HL-60/S4 treated with retinoic acid at 250 ng/mL for 4 days and 3 days (cell line): ENCODE measurements around the gene INHBB.

Experiments
- in situ Hi-C: fragments of 300-500 bp; cut with MboI; formaldehyde crosslinking; loops from 2 replicates; pipeline ENCODE4 v1.7.0; 2022; ENCODE audit warnings: low sequenced_read_pairs

INHBB gene

DNA sequence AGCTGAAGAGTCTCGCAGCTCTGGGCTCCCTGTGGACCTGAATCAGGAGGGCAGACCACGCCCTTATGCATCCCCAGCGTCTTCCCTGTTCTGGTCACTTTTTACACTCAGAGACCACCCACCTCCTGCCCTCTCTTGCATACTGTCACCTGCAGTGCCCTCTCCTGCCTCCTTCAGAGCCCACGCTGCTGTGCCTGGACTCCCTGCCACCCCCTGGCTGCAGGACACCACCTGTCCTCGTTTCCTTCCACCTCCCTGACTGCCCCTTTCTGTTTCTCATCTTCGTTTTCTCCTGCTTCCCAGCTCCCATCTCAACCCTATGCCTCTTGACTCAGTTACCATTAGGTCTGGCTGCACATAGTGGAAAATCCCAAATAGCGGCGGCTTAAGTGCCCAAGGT is 9.2 kb upstream of the INHBB start:
- in situ Hi-C loops: no loop called here

DNA sequence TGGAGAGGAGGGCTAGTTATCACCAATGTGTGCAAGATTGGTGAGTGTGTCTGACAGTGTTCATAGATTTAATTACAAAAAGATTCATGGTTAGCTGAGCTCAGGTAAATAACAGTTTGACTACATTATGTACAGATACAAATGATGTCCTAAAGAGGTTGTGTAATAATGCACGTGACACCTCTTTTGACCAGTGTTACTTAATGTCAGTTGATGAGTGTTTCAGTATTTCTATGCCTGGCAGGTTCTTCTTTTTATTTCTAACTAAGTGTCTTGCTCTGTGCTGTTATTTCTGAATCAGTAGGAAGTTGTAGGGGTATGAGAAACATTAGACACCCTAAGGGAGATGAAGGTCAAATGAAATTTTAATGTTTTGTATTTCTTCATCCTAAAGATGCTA is 7.9 kb upstream of the INHBB start:
- in situ Hi-C loops: no loop called here

DNA sequence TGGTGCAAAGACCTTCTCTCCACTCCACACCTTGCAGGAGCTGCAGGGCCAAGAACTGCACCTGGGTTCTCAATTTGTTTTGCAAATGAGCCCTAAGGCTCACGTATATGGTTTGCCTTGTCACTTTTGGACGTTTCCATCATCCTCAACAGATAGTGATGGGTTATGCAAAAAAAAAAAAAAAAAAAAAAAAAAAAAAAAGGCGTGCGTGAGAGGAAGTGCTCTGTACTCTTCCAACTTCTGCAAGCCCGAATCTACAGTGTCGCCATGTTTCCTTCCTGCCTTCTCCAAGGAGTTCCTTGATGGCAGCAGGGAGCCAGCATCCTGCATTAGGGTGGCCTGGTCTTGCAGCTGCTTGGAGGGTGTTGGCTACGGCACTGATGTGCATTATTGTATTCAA is 4.0 kb upstream of the INHBB start:
- in situ Hi-C loops: no loop called here

DNA sequence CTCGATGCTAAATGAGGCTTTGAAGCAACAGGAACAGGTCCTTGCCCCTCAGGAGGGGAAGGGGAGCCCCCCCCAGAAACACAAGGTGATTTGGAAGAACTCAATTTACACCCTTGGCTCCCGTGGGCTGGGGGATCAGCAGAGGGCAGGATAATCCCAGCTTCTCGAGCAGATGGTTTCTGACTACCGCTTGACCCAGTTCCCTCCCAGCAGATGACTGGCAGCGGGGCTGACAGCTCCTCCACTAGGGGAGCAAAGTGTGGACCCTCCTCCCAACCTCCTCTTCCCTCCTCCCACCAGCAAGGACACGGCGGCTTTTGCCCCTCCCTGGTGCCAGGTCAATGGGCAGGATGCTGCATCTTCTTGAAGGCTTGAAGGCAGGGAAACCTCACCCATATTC is 3.5 kb upstream of the INHBB start:
- in situ Hi-C loops: no loop called here

DNA sequence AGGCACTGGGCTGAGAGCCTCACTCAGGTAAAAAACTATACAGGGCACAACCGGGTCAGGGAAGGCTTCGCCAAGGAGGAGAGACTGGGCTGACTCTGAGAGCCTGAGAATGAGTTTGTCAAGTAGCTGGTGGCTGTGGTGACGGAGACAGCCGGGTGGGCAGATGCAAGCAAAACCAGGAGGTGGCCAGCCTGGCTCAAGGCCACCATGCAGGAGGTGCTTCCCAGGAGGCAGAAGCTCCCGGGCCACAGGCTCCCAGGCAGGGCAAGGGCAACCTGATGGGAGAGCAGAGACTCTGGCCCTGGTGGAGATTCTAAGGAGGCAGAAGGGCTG is 2.9 kb upstream of the INHBB start:
- in situ Hi-C loops: no loop called here

DNA sequence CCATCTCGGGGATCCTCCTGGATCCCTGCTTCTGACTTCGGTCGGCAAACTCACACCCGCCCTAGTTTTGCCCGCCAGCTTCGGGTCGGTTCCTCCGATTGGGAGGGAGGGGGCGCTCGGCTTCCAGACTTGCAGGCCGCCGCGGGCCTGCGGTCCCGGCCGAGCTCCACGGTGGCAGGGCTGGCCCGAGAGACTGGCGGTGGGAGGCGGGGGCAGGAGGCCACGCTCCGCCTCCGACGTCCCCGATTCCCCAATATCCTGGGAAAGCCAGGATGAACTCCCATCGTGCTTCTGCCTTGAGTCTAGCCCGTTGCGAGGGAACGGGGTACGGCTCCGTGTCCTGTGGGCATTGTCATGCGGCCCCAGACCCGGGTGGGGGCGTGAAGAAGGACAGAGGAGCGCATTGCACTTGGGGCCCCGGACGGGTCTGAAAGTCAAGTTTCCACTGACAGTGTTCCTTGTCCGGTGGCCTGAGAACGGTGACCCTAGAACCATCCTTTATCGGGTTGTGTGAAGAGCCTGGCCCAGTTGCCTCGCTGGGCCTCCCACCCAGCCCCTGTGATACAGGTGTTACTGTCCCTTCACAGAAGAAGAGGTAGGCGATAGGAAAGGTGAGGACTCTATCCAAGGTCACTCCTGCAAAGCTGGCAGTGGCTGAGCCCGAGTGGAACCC is 2.4 kb upstream of the INHBB start:
- in situ Hi-C loops: no loop called here

DNA sequence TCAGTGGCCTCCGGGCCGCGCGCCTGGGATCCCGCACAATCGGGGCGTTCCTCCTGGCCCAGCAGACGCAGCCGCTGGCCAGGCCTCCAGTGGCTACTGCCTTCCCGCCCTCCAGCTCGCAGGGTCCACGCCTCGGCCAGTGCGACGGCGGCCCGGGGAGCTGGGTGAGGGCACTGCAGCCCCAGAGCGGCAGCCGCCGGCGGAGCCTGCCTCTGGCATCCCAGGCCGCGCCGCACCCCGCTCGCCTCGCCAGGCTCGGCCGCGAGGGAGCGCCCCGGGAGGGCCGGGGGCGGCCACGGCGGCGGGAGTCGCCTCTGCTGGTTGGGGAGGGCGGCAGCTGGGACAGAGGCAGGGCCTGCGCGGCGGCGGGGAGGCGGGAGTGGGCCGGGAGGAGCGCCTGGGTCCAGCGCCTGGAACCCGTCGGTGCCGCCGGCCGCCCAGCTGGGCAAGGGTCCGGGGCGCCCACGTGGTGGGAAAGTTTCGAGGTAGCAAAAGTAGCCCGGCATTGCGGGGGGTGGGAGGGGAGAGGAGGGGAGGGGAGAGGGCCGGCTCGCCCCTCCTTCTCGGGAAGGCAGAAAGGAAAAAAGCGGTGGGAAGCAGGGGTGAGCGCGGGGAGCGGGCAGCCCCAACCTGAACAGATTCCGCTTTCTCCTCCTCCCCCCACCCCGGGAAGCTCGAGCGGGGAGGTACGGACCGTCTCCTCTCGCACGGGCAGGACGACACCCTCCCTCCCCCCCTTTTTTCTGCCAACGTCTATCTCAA is 1.5 kb upstream of the INHBB start:
- in situ Hi-C loops: no loop called here

DNA sequence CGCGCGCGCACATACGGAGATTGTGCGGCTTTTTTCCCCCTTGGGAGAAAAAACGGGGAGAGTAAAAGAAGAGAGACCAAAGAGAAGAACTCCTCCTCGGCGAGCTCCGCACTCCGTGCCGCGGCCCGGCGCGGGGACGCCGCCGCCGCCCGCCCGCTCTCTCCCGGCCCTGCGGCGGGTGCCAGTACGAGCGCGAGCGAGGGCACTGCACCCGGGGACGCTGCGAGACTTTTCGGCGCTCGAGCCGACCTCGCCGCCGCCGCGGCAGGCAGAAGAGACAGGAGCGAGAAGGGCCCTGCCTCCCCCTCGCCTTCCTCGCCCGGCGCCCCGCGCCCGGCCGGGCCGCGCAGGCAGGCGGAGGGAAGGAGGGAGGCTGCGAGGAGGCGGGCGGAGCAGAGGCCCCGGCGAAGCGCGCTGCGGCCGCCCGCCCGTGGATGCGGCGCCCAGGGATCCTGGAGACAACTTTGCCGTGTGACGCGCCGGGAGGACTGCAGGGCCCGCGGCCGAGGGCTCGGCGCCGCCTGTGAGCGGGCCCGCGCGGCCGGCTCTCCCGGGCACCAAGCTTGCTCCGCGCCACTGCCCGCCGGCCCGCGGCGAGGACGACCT is 857 bp upstream of the INHBB start:
- in situ Hi-C loops: no loop called here

DNA sequence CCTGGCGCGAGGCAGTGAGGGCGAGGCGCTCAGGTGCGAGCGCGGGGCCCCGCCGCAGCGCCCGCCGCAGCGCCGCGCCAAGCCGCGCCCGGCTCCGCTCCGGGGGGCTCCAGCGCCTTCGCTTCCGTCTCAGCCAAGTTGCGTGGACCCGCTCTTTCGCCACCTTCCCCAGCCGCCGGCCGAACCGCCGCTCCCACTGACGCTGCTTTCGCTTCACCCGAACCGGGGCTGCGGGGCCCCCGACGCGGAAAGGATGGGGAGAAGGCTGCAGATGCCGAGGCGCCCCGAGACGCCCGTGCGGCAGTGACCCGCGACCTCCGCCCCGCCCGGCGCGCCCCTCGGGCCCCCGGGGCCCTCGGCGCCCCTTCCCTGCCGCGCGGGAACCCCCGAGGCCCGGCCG is 328 bp upstream of the INHBB start:
- in situ Hi-C loops: no loop called here

DNA sequence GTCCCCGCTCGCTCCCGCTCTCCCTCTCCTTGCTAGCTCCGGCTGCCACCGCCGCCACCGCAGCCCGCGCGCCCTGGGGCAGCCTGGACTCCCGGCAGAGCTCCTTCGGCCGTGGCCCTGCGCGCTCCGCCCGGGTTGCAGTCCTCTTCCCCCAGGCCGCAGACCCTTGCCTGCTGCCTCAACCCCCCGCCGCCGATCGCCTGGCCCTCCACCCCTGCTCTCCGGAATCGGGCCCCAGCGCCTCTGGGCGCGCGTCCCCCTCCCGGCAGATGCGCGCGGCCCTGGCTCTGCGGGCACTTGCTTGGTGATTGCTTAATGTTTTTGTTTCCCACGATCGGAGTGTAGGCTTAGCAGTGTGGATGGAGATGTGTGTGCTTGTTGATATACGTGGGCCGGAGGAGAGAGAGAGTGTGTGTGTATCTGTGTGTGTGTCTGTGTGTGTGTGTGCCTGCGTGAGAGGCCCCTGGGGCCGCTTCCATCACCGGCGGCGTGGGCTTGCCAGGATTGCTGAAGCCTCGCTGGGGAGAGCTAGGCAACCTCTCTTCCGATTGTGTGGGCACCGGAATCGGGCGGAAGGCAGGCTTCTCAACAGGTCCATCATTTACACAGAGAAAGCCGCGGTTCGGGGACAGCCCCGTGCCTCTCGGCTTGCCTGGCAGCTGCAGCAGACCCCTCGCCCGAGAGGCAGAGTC is 877 bp downstream of the INHBB start:
- in situ Hi-C loops: no loop called here

DNA sequence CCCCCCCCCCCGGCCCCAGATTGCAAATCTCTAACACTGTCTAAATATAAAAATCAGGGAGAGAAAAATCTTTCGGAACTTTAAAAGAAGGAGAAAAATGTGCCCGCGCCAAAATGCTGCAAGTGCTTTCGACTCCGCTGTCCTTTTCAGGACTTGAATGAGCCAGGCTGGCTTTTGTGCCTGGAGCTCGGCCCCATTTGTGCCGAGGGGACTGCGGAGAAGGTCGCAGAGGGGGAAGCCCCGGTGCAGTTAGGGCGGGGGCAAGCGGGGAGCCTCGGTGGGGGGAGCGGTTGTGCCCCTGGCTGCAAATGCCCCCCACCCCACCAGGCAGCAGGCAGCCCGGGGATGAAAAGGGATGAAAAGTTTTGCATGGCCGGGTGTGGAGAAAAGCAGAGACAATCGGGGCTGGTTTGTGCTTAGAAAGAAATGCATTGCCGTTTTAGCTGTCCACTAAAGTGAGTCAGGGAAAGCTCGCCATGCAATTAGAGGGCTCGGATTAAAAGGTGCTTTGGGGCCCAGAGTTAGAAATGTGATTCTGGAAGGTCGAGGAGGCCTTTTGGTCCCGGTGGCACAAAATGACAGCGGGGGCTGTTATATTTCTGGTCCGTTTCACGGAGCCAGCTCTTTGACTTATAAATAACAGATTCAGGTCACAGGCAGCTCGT is 1.6 kb downstream of the INHBB start:
- in situ Hi-C loops: no loop called here

DNA sequence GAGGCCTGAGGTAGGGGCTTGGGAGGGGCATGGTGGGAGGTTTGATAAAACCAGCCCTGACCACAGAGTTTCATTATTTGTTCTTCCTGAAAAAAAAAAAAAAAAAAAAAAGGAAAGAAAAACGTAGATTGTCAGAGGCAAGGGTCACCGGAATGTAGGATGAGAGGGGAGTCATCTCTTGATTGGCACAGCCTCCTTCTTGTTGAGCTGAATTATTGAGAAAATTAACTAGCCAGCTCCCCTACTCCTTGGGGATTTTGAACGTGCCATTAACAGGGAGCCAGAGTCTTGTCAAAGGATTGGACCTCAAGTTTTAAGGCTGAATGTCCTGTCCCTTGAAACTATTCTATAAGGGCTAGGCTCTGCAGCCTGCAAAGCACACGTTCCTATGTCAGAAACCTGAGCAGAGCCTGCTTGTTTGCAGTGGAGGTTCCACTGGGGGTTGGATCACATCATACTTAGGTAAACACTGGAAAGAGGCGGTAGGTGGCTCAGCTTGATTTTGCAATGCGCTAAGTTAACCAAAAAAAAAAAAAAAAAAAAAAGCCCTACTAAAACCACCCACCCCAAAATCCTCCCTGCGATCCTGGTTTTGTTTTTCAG is 2.3 kb downstream of the INHBB start:
- in situ Hi-C loops: no loop called here

DNA sequence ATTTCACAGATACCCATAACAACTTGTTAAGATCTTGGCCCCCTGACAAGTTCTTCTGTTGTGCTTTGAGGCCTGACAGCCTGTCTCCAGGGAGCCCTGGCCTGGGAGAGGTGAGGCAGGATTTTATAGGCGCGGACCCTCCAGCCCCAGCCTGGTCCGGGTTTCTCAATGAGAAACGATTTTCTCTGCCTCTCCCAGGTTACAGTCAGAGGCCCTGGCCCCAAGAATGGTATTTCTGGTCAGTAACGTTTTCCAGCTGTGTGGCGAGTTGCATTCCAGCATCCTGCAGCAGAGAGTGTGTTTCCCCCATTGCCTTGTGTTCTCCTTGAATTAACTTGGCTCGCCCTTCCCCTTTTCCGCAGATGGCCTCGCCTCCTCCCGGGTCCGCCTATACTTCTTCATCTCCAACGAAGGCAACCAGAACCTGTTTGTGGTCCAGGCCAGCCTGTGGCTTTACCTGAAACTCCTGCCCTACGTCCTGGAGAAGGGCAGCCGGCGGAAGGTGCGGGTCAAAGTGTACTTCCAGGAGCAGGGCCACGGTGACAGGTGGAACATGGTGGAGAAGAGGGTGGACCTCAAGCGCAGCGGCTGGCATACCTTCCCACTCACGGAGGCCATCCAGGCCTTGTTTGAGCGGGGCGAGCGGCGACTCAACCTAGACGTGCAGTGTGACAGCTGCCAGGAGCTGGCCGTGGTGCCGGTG is 3.0 kb downstream of the INHBB start:
- in situ Hi-C loops: no loop called here

DNA sequence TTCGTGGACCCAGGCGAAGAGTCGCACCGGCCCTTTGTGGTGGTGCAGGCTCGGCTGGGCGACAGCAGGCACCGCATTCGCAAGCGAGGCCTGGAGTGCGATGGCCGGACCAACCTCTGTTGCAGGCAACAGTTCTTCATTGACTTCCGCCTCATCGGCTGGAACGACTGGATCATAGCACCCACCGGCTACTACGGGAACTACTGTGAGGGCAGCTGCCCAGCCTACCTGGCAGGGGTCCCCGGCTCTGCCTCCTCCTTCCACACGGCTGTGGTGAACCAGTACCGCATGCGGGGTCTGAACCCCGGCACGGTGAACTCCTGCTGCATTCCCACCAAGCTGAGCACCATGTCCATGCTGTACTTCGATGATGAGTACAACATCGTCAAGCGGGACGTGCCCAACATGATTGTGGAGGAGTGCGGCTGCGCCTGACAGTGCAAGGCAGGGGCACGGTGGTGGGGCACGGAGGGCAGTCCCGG is 3.5 kb downstream of the INHBB start:
- in situ Hi-C loops: no loop called here

DNA sequence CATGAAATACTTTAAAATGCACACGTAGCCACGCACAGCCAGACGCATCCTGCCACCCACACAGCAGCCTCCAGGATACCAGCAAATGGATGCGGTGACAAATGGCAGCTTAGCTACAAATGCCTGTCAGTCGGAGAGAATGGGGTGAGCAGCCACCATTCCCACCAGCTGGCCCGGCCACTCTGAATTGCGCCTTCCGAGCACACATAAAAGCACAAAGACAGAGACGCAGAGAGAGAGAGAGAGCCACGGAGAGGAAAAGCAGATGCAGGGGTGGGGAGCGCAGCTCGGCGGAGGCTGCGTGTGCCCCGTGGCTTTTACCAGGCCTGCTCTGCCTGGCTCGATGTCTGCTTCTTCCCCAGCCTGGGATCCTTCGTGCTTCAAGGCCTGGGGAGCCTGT is 4.1 kb downstream of the INHBB start:
- in situ Hi-C loops: no loop called here

DNA sequence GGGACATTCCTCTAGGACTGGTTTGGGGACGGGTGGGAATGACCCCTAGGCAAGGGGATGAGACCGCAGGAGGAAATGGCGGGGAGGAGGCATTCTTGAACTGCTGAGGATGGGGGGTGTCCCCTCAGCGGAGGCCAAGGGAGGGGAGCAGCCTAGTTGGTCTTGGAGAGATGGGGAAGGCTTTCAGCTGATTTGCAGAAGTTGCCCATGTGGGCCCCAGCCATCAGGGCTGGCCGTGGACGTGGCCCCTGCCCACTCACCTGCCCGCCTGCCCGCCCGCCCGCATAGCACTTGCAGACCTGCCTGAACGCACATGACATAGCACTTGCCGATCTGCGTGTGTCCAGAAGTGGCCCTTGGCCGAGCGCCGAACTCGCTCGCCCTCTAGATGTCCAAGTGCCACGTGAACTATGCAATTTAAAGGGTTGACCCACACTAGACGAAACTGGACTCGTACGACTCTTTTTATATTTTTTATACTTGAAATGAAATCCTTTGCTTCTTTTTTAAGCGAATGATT is 4.9 kb downstream of the INHBB start:
- in situ Hi-C loops: no loop called here

DNA sequence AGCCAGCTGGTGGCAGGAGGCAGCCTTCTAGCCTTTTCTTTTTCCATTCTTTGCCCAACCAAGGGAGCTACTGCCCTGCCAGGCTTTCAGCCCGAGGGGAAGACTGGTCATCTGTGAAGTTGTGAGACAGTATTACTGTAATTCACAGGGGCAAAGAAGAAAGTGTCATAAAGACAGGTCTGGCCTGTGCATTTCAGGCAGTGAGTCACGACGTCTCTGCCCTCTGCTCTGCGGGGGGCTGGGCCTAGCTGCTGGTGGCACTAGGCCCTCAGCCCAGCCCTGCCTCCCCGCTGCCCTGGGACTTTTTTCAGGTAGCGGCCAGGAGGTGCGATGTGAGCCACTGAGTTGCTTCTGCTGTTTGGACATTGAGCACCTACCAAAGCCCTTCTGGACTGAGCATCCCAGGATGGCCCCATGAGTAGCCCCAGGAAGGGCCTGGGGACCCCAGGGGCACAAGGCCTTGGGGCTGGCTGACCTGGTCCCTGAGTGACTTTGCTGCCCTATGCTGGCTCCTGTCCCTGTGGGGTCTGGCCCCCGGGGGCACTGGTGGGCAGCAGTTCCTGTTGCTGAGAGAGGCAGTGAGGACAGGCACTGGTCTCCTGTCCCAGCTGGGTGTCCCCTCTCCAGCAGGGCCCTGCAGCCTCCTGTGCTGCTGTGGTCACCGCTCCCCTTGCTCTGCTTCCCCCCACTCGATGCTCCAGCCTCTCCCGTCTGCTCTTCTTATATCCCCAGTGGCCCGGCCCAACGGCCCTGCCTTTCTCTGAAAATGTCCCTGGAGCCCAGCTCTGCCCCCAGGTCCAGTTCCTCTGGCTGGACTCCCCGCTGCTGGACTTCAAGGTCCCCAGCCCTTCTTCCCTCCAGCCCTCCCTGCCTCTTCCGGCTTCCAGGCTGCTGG is 7.0 kb downstream of the INHBB start:
- in situ Hi-C loops: no loop called here

DNA sequence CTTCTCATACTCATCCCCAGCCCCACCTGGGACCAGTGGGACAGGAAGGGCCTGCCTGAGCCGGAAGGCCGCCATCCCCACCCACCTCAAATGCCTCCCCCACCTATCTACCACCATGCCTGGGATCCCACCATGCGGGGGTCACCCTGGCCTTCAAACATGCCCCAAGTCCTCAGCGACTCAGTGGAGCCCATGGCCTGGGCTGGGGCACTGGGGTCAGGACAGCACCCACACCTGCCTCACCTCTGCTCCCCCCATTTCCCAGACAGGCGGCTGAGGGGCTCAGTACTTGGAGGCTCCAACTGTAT is 7.6 kb downstream of the INHBB start:
- in situ Hi-C loops: no loop called here

DNA sequence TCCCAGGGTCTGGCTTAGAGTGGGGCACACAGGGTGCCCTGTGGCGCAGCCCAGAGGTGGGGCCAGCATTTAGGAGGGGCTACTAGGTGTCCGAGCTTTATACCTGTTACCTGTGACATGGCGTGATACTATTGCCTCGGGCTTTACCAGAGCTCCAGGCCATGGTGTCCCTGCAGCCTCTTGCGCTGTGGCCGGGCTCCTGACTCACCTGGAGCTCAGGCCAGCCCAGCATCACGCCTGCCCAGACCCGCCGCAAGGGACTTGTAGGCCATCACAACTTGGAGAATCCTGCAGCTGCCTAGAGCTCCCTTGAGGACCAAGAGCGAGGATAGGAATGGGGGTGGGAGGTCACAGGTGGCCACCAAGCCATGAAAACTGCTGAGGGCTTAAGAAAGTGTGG is 8.0 kb downstream of the INHBB start:
- in situ Hi-C loops: no loop called here
